Endothelial cell of umbilical vein (primary cell): ENCODE measurements around the gene MIPEP.

ENCODE experiments used
- POLR2A ChIP-seq: IDR thresholded peaks from 2 replicates; pipeline ENCODE4 v1.6.1; 2012; ENCODE audit warnings: low read depth, mild to moderate bottlenecking, control low read depth, low read length
- POLR2AphosphoS5 ChIP-seq: IDR thresholded peaks from 2 replicates; pipeline ENCODE4 v1.6.1; 2012; ENCODE audit warnings: low read depth, mild to moderate bottlenecking, control low read depth, low read length, moderate library complexity; ENCODE audit not compliant: insufficient read depth
- TF ChIP-seq, protein P1 (sequence below), 2 donors: IDR thresholded peaks; 1 replicate in 1 of 2; 2 replicates in 1 of 2; pipeline ENCODE4 v1.5.1; 2011; ENCODE audit warnings: low read length in 2 of 2, mild to moderate bottlenecking in 2 of 2, moderate library complexity in 2 of 2, control low read depth in 1 of 2, inconsistent platforms in 1 of 2, low read depth in 1 of 2; ENCODE audit not compliant: insufficient read depth in 1 of 2; ENCODE audit errors: extremely low read depth in 1 of 2

DNA sequence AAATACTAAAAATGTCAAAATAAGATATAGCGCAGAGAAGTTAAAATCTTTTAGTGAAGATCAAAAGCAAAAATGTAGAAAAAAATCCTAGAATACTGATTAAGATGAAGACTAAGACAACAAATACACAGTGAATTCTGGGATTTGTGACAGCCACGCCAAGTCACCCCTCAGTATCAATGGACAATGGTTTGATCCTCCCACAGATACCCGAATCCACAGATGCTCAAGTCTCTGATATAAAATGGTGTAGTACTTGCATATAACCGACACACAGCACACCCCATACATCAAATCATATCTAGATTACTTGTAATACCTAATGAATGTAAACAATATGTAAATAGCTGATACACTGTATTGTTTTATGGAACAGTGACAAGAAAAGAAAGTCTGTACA lies 5.9 kb downstream of the MIPEP start:
- TF ChIP-seq, protein P1, sequence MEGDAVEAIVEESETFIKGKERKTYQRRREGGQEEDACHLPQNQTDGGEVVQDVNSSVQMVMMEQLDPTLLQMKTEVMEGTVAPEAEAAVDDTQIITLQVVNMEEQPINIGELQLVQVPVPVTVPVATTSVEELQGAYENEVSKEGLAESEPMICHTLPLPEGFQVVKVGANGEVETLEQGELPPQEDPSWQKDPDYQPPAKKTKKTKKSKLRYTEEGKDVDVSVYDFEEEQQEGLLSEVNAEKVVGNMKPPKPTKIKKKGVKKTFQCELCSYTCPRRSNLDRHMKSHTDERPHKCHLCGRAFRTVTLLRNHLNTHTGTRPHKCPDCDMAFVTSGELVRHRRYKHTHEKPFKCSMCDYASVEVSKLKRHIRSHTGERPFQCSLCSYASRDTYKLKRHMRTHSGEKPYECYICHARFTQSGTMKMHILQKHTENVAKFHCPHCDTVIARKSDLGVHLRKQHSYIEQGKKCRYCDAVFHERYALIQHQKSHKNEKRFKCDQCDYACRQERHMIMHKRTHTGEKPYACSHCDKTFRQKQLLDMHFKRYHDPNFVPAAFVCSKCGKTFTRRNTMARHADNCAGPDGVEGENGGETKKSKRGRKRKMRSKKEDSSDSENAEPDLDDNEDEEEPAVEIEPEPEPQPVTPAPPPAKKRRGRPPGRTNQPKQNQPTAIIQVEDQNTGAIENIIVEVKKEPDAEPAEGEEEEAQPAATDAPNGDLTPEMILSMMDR (IDR thresholded peaks at IDR 0.05; ENCODE audit: extremely low read depth in 1 of 2, insufficient read depth in 1 of 2, low read depth in 1 of 2, low read length in 2 of 2) = no peak
- TF ChIP-seq POLR2A (no peak), POLR2AphosphoS5 (no peak)
